ENCODE measurements around the gene CALR3.

Gene CALR3

DNA sequence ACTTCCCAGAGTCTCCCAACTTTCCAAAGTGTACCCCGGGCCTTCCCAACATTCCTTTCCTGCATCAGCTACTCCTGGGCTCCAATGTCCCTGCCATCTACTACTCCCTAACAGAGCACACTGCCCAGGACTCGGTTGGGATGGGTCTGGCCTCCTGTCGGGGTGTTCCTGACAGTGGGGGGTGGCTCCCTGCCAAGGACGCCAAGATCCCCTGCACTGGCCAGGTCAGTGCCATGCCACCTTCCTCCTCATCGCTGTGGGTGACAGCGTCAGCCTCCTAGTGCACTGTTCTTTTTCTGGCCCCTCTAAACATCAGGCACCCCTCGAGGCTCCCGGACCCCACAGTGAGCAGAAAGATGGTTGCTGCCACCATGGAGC is 38.0 kb downstream of the CALR3 start:
- Mint-ChIP-seq H3K36me3 (ENCODE audit: low read depth) (peaks cover 4% of the 10 kb centered on the region), H3K27me3 (ENCODE audit: low read depth, poor library complexity) (no peaks in the 10 kb centered on the region), H3K4me3 (no peak overlapping the region), H3K4me1 (peaks cover 60% of the 10 kb centered on the region), H3K9me3 (no peaks in the 10 kb centered on the region), H3K27ac (peak overlapping the region; percentile 91)
- DNase-seq: no peak
- no peak for TF ChIP-seq CTCF (IDR thresholded peaks at IDR 0.05)

DNA sequence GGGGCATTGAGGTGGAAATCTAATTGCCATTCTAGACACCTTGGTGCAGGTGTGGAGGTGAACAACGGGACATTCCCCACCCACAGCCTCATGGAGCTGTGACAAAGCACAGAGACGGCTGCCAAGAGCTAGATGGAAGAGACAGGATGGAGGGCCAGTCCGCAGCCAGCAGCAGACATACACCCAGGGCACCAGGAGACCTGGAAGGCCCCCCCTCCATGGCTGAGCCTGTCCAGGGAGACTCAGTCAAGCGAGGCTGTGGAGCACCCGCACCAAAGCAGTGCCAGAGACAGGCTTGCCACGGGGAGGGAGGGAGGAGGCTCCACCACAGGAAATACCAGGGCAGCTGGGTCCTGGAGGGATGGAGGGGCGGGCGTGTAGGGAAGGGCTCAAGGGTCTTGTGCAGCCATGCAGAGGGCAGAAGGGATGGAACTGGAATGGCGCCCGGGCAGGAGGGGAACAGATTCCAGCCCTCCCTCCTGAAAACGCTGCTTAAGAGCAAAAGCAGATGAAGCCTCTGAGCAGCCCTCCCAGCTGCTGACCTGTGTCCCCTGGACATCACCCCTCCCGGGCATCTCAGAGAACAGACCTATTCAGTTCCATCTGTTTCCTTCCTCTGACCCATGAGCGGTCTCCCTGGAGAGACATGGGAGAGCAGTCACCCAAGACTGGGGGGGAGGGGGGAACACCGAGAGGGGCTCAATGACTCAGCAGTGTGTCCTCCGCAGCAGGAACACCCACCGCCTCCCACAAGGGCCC is 38.6 kb downstream of the CALR3 start:
- peak overlapping the region; percentile 68 for H3K4me3 Mint-ChIP-seq
- H3K27me3 Mint-ChIP-seq (ENCODE audit: low read depth, poor library complexity): no peaks in the 10 kb centered on the region
- no peaks in the 10 kb centered on the region for H3K9me3 Mint-ChIP-seq
- DNase-seq: peak; percentile 54
- H3K27ac Mint-ChIP-seq: peak overlapping the region; percentile 97
- peaks cover 4% of the 10 kb centered on the region for H3K36me3 Mint-ChIP-seq (ENCODE audit: low read depth)
- peaks cover 60% of the 10 kb centered on the region for H3K4me1 Mint-ChIP-seq
- TF ChIP-seq CTCF (IDR thresholded peaks at IDR 0.05): no peak

GRCh38 chr19:16456652-16457194 is 39.2 kb downstream of the CALR3 start:
- Mint-ChIP-seq H3K4me3 (peak overlapping the region; percentile 68), H3K27ac (peak overlapping the region; percentile 97), H3K36me3 (ENCODE audit: low read depth) (peaks cover 4% of the 10 kb centered on the region), H3K4me1 (peaks cover 60% of the 10 kb centered on the region), H3K9me3 (no peaks in the 10 kb centered on the region), H3K27me3 (ENCODE audit: low read depth, poor library complexity) (no peaks in the 10 kb centered on the region)
- no peak for TF ChIP-seq CTCF (IDR thresholded peaks at IDR 0.05)
- DNase-seq: no peak

DNA sequence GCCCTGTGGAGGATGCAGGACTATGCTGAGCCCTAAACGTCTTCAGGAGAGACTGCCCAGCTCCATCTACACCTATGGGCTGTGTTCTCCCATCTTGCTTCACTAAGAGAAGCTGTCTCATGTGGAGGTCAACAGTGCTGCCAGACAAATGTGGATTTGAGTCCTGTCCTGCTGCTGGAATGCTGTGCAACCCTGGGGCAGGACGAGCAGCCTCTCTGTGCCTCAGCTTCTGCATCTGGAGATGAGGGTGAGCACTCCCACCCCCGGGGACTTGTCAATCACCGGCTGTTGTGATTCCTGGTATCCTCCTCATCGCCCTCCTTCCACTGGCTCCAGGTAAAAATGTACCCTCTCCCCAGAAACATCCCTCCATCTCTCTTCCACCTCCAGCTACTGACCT is 40.5 kb downstream of the CALR3 start:
- Mint-ChIP-seq H3K27ac (peak overlapping the region; percentile 54), H3K36me3 (ENCODE audit: low read depth) (peaks cover 8% of the 10 kb centered on the region), H3K4me3 (no peak overlapping the region), H3K4me1 (peaks cover 60% of the 10 kb centered on the region), H3K9me3 (no peaks in the 10 kb centered on the region), H3K27me3 (ENCODE audit: low read depth, poor library complexity) (no peaks in the 10 kb centered on the region)
- TF ChIP-seq CTCF (IDR thresholded peaks at IDR 0.05): no peak
- DNase-seq: no peak

DNA sequence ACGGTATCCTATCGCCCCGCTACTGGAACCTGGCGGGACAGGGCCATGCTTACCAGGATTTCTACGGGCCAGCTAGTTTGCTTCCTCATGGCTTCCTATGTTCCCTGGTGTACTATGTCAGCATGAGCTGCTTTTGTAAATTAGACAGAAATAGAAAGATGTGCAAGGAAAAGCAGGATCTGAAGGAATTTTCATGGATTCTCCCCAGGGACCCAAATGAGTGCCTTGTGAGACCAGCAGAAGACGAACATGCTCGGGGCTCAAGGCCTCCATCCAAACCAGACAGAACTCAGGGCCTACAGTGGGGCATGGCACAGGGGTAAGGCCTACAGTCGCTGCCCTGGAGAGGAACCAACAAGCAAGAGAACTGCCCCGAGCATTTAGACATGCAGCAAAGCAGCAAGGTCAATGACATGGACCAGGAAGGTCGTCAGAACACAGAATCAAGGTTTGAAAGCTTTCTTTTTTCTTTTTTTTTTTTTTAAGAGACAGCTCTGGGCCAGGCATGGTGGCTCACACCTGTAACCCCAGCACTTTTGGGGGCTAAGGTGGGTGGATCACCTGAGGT is 41.5 kb downstream of the CALR3 start:
- TF ChIP-seq CTCF (IDR thresholded peaks at IDR 0.05): no peak
- Mint-ChIP-seq H3K4me3 (no peak overlapping the region), H3K36me3 (ENCODE audit: low read depth) (peaks cover 16% of the 10 kb centered on the region), H3K4me1 (peaks cover 54% of the 10 kb centered on the region), H3K27ac (peak overlapping the region; percentile 95), H3K27me3 (ENCODE audit: low read depth, poor library complexity) (no peaks in the 10 kb centered on the region), H3K9me3 (no peaks in the 10 kb centered on the region)
- DNase-seq: no peak

Data from nephron progenitor cell (in vitro differentiated cells).